Inflammatory macrophage treated with lipopolysaccharide for 1 hour (primary cell): ENCODE results near the gene PLCB1.

Experiments
- DNase-seq, 2 donors: peaks; one replicate each; pipeline ENCODE4 v3.0.0-alpha.2; 2020 to 2022

The PLCB1 gene

GRCh38 chr20:8454137-8454712 is 322.2 kb downstream of the PLCB1 start:
- peak; percentile 79 to 84 for DNase-seq

GRCh38 chr20:8456765-8457164 is 324.7 kb downstream of the PLCB1 start:
- no peak for DNase-seq

- DNase-seq: peak; percentile 44 to 57
Measured at GRCh38 chr20:8457978-8458377, 325.9 kb downstream of the PLCB1 start.

GRCh38 chr20:8461186-8461585 is 329.1 kb downstream of the PLCB1 start:
- DNase-seq: no peak

GRCh38 chr20:8464368-8464767 is 332.3 kb downstream of the PLCB1 start:
- DNase-seq: no peak

- peak; percentile 15 to 22 for DNase-seq
Measured at GRCh38 chr20:8466781-8467180, 334.7 kb downstream of the PLCB1 start.

- no peak for DNase-seq
Measured at GRCh38 chr20:8470156-8470555, 338.1 kb downstream of the PLCB1 start.

- DNase-seq: no peak
Measured at GRCh38 chr20:8471465-8471864, 339.4 kb downstream of the PLCB1 start.

- peak in 1 of 2 donors; percentile 19 for DNase-seq
Measured at GRCh38 chr20:8473459-8473858, 341.4 kb downstream of the PLCB1 start.

- no peak for DNase-seq
Measured at GRCh38 chr20:8474027-8474668, 342.1 kb downstream of the PLCB1 start.

GRCh38 chr20:8476021-8476420 is 344.0 kb downstream of the PLCB1 start:
- DNase-seq: peak; percentile 14 to 20

- DNase-seq: no peak
Measured at GRCh38 chr20:8480597-8480996, 348.5 kb downstream of the PLCB1 start.

GRCh38 chr20:8487696-8488095 is 355.6 kb downstream of the PLCB1 start:
- DNase-seq: no peak

GRCh38 chr20:8489094-8489883 is 357.2 kb downstream of the PLCB1 start:
- no peak for DNase-seq

GRCh38 chr20:8490076-8490830 is 358.2 kb downstream of the PLCB1 start:
- DNase-seq: no peak

- DNase-seq: no peak
Measured at GRCh38 chr20:8492173-8492572, 360.1 kb downstream of the PLCB1 start.

- DNase-seq: no peak
Measured at GRCh38 chr20:8498571-8498970, 366.5 kb downstream of the PLCB1 start.

- no peak for DNase-seq
Measured at GRCh38 chr20:8504030-8504429, 372.0 kb downstream of the PLCB1 start.

GRCh38 chr20:8505476-8506200 is 373.6 kb downstream of the PLCB1 start:
- peak; percentile 44 to 75 for DNase-seq

GRCh38 chr20:8507231-8507630 is 375.2 kb downstream of the PLCB1 start:
- DNase-seq: no peak

- DNase-seq: no peak
Measured at GRCh38 chr20:8509809-8510208, 377.7 kb downstream of the PLCB1 start.

GRCh38 chr20:8510808-8511207 is 378.7 kb downstream of the PLCB1 start:
- DNase-seq: no peak

GRCh38 chr20:8512003-8512402 is 379.9 kb downstream of the PLCB1 start:
- DNase-seq: no peak
